Measurements from ENCODE around the gene ARHGAP26.

DNA sequence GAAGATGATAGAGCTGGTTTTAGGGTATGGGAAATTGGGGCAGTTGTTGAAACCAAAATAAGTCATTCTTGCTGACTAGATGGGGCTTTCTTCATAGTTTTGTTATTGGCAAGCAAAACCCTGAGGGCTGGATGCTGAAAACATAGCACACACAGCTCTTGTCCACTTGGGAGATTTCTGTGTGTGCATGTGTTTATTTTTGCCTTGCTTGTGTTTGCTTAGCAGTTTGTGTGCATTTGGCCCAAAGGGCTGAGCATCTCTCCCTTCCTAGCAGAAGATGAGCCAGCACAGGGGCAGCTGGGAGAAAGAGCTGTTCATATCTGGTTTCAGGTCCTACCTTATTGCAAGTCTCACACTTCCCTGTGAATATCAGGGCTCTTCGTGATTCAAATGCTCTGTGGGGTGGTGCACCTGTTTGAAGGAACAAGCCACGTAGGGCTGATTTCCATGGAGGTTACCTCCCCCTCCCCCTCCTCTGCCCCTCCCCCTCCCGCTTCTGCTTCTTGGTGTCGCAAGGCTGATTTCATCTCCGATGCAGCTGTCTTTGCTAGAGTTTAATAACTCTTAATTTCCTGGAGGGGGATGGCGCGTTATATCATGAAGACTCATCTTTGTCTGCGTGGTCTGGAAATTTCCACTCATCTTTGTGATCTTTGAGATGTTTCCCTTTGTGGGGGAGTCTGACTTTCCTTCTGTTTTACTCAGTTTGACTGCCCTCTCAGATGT lies 296.5 kb downstream of the ARHGAP26 start:
- TF ChIP-seq POLR2AphosphoS5 (IDR thresholded peaks at IDR 0.05) (no peak), POLR2A (IDR thresholded peaks at IDR 0.05; ENCODE audit: low read depth) (no peak), EP300 (IDR thresholded peaks at IDR 0.05) (no peak)
- TF ChIP-seq, protein P1, sequence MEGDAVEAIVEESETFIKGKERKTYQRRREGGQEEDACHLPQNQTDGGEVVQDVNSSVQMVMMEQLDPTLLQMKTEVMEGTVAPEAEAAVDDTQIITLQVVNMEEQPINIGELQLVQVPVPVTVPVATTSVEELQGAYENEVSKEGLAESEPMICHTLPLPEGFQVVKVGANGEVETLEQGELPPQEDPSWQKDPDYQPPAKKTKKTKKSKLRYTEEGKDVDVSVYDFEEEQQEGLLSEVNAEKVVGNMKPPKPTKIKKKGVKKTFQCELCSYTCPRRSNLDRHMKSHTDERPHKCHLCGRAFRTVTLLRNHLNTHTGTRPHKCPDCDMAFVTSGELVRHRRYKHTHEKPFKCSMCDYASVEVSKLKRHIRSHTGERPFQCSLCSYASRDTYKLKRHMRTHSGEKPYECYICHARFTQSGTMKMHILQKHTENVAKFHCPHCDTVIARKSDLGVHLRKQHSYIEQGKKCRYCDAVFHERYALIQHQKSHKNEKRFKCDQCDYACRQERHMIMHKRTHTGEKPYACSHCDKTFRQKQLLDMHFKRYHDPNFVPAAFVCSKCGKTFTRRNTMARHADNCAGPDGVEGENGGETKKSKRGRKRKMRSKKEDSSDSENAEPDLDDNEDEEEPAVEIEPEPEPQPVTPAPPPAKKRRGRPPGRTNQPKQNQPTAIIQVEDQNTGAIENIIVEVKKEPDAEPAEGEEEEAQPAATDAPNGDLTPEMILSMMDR (IDR thresholded peaks at IDR 0.05): no peak
